Neural cell (in vitro differentiated cells): ENCODE measurements around the gene CACNA1A. TPM values are rescaled to one million over a fixed set of nuclear protein-coding genes. Genes with fewer than 3 reads are reported as not detected.
"Not testable (repeated sequence)": the region's sequence is repeated elsewhere in the genome, so short reads cannot be mapped to it uniquely, and the experiment has no call there.

Experiments
- H2AFZ ChIP-seq: fragments of 200-600, 300-800 bp; sonication (generic), shearing (Covaris generic); 2 replicates; pipeline ENCODE4 v1.6.0; 2014; ENCODE audit warnings: low read depth, mild to moderate bottlenecking, antibody characterized with exemption, low read length, moderate library complexity
- H3F3A ChIP-seq: fragments of 200-600 bp; shearing (Covaris generic); 2 replicates; pipeline ENCODE4 v1.6.1; 2016; ENCODE audit warnings: mild to moderate bottlenecking, moderate library complexity, mixed read lengths, antibody characterized with exemption, low read length; ENCODE audit not compliant: insufficient read depth, poor library complexity, severe bottlenecking
- H3K27ac ChIP-seq: fragments of 200-600, 300-800 bp; sonication (generic), shearing (Covaris generic); 2 replicates; pipeline ENCODE4 v1.5.1; 2014; ENCODE audit warnings: mild to moderate bottlenecking, low read length, moderate library complexity
- H3K27me3 ChIP-seq: fragments of 300-800, 200-600 bp; sonication (generic), shearing (Covaris generic); 2 replicates; pipeline ENCODE4 v1.6.0; 2014; ENCODE audit warnings: mild to moderate bottlenecking, low read depth, low read length, moderate library complexity; ENCODE audit not compliant: insufficient read depth
- H3K36me3 ChIP-seq: fragments of 300-800, 200-600 bp; sonication (generic), shearing (Covaris generic); 2 replicates; pipeline ENCODE4 v1.5.1; 2014; ENCODE audit warnings: mild to moderate bottlenecking, antibody characterized with exemption, low read length, moderate library complexity; ENCODE audit not compliant: insufficient read depth
- H3K4me2 ChIP-seq: fragments of 300-800, 200-600 bp; sonication (generic), shearing (Covaris generic); 2 replicates; pipeline ENCODE4 v1.6.0; 2014; ENCODE audit warnings: mild to moderate bottlenecking, low read length
- H3K4me3 ChIP-seq: fragments of 300-800, 200-600 bp; sonication (generic), shearing (Covaris generic); 2 replicates; pipeline ENCODE4 v1.5.1; 2014; ENCODE audit warnings: mild to moderate bottlenecking, low read length, moderate library complexity
- H3K79me2 ChIP-seq: fragments of 200-600 bp; shearing (Covaris generic); replicated peaks from 2 replicates; pipeline ENCODE4 v1.6.0; 2014; ENCODE audit warnings: mild to moderate bottlenecking, low read length, moderate library complexity; ENCODE audit not compliant: insufficient read depth
- H3K9ac ChIP-seq: fragments of 300-800, 200-600 bp; sonication (generic), shearing (Covaris generic); 2 replicates; pipeline ENCODE4 v1.6.1; 2016; ENCODE audit warnings: mild to moderate bottlenecking, low read length, mixed read lengths
- H3K9me2 ChIP-seq: fragments of 200-600 bp; shearing (Covaris generic); 2 replicates; pipeline ENCODE4 v1.6.1; 2016; ENCODE audit warnings: mild to moderate bottlenecking, low read length, mixed read lengths; ENCODE audit not compliant: insufficient read depth
- H3K9me3 ChIP-seq: fragments of 200-600, 300-800 bp; sonication (generic), shearing (Covaris generic); 2 replicates; pipeline ENCODE4 v1.6.1; 2016; ENCODE audit warnings: mild to moderate bottlenecking, mixed run types, low read length, moderate library complexity, mixed read lengths
- H4K20me1 ChIP-seq: fragments of 200-600 bp; shearing (Covaris generic); 2 replicates; pipeline ENCODE4 v1.6.1; 2016; ENCODE audit warnings: mild to moderate bottlenecking, mixed run types; ENCODE audit not compliant: insufficient read depth
- EP300 ChIP-seq: fragments of 450-650 bp; conservative IDR thresholded peaks from 2 replicates; pipeline ENCODE4 v1.6.1; 2014; ENCODE audit warnings: antibody characterized with exemption, mild to moderate bottlenecking, moderate library complexity; ENCODE audit not compliant: poor library complexity, severe bottlenecking
- EZH2 ChIP-seq: fragments of 200-600, 300-800 bp; shearing (Covaris generic), sonication (generic); IDR thresholded peaks from 2 replicates; pipeline ENCODE4 v1.6.1; 2014; ENCODE audit warnings: antibody characterized with exemption, low read length, borderline replicate concordance, mild to moderate bottlenecking; ENCODE audit not compliant: insufficient read depth, poor library complexity, severe bottlenecking
- MXI1 ChIP-seq: fragments of 450-650 bp; conservative IDR thresholded peaks from 2 replicates; pipeline ENCODE4 v1.6.1; 2014; ENCODE audit warnings: antibody characterized with exemption, mild to moderate bottlenecking; ENCODE audit not compliant: poor library complexity, severe bottlenecking
- POLR2AphosphoS5 ChIP-seq: IDR thresholded peaks from 2 replicates; pipeline ENCODE4 v1.6.1; 2012
- RAD21 ChIP-seq: fragments of 450-650 bp; conservative IDR thresholded peaks from 2 replicates; pipeline ENCODE4 v1.6.1; 2014; ENCODE audit warnings: antibody characterized with exemption, mild to moderate bottlenecking, moderate library complexity
- SMC3 ChIP-seq: fragments of 450-650 bp; conservative IDR thresholded peaks from 2 replicates; pipeline ENCODE4 v1.6.1; 2014; ENCODE audit warnings: antibody characterized with exemption, mild to moderate bottlenecking, moderate library complexity; ENCODE audit not compliant: poor library complexity
- TAF1 ChIP-seq: IDR thresholded peaks from 2 replicates; pipeline ENCODE4 v1.6.1; 2012; ENCODE audit warnings: low read depth
- polyA plus RNA-seq: library from polyadenylated mRNA; depleted of rRNA; stranded (reverse); fragments of >200 nt; gene quantifications from 2 replicates; pipeline ENCODE4 v1.2.3, GENCODE V29; 2014
- TF ChIP-seq, protein P1 (sequence below): IDR thresholded peaks from 2 replicates; pipeline ENCODE4 v1.6.1; 2012; ENCODE audit warnings: borderline replicate concordance
- TF ChIP-seq, protein P2 (sequence below): fragments of 450-650 bp; IDR thresholded peaks from 2 replicates; pipeline ENCODE4 v1.5.1; 2014; ENCODE audit warnings: antibody characterized with exemption, mild to moderate bottlenecking, moderate library complexity; ENCODE audit not compliant: poor library complexity, severe bottlenecking

The CACNA1A gene
- polyA plus RNA-seq, 1 donor from 2014 or later: 6.9 TPM

DNA sequence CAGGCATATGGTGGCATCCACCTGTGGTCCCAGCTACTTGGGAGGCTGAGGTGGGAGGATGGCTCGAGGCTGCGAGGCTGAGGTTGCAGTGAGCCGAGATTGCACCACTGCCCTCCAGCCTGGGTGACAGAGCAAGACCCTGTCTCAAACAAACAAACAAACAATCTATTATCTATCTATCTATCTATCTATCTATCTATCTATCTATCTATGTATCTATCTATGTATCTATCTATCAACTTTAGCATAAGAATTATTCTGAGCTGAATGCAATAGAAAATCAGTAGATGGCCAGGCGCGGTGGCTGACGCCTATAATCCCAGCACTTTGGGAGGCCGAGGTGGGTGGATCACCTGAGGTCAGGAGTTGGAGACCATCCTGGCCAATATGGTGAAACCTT, 304.2 kb downstream of the CACNA1A start:
- not testable (repeated sequence) for H3F3A ChIP-seq, H3K4me3 ChIP-seq, H3K79me2 ChIP-seq, H3K9me3 ChIP-seq, H3K9ac ChIP-seq, H3K4me2 ChIP-seq, H3K9me2 ChIP-seq, H3K27me3 ChIP-seq, H4K20me1 ChIP-seq, H3K36me3 ChIP-seq, H2AFZ ChIP-seq, H3K27ac ChIP-seq

- H3K79me2 ChIP-seq: no peaks in the 10 kb centered on the region
- no peaks in the 10 kb centered on the region for H3K36me3 ChIP-seq
- H3K9ac ChIP-seq: no peak overlapping the region
- H3K9me2 ChIP-seq: no peaks in the 10 kb centered on the region
- no peak overlapping the region for H2AFZ ChIP-seq
- H3K27me3 ChIP-seq: no peaks in the 10 kb centered on the region
- H3K27ac ChIP-seq: no peak overlapping the region
- TF ChIP-seq EZH2 (no peak), TAF1 (no peak), POLR2AphosphoS5 (no peak), SMC3 (no peak), RAD21 (no peak), MXI1 (no peak), EP300 (no peak)
- TF ChIP-seq, protein P1, sequence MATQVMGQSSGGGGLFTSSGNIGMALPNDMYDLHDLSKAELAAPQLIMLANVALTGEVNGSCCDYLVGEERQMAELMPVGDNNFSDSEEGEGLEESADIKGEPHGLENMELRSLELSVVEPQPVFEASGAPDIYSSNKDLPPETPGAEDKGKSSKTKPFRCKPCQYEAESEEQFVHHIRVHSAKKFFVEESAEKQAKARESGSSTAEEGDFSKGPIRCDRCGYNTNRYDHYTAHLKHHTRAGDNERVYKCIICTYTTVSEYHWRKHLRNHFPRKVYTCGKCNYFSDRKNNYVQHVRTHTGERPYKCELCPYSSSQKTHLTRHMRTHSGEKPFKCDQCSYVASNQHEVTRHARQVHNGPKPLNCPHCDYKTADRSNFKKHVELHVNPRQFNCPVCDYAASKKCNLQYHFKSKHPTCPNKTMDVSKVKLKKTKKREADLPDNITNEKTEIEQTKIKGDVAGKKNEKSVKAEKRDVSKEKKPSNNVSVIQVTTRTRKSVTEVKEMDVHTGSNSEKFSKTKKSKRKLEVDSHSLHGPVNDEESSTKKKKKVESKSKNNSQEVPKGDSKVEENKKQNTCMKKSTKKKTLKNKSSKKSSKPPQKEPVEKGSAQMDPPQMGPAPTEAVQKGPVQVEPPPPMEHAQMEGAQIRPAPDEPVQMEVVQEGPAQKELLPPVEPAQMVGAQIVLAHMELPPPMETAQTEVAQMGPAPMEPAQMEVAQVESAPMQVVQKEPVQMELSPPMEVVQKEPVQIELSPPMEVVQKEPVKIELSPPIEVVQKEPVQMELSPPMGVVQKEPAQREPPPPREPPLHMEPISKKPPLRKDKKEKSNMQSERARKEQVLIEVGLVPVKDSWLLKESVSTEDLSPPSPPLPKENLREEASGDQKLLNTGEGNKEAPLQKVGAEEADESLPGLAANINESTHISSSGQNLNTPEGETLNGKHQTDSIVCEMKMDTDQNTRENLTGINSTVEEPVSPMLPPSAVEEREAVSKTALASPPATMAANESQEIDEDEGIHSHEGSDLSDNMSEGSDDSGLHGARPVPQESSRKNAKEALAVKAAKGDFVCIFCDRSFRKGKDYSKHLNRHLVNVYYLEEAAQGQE: no peak
- TF ChIP-seq, protein P2, sequence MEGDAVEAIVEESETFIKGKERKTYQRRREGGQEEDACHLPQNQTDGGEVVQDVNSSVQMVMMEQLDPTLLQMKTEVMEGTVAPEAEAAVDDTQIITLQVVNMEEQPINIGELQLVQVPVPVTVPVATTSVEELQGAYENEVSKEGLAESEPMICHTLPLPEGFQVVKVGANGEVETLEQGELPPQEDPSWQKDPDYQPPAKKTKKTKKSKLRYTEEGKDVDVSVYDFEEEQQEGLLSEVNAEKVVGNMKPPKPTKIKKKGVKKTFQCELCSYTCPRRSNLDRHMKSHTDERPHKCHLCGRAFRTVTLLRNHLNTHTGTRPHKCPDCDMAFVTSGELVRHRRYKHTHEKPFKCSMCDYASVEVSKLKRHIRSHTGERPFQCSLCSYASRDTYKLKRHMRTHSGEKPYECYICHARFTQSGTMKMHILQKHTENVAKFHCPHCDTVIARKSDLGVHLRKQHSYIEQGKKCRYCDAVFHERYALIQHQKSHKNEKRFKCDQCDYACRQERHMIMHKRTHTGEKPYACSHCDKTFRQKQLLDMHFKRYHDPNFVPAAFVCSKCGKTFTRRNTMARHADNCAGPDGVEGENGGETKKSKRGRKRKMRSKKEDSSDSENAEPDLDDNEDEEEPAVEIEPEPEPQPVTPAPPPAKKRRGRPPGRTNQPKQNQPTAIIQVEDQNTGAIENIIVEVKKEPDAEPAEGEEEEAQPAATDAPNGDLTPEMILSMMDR: no peak
- no peaks in the 10 kb centered on the region for H4K20me1 ChIP-seq
- H3K9me3 ChIP-seq: no peaks in the 10 kb centered on the region
- H3K4me2 ChIP-seq: no peak overlapping the region
- no peaks in the 10 kb centered on the region for H3F3A ChIP-seq
- H3K4me3 ChIP-seq: no peak overlapping the region
Observed at GRCh38 chr19:13198634-13199033, 307.6 kb downstream of the CACNA1A start.

DNA sequence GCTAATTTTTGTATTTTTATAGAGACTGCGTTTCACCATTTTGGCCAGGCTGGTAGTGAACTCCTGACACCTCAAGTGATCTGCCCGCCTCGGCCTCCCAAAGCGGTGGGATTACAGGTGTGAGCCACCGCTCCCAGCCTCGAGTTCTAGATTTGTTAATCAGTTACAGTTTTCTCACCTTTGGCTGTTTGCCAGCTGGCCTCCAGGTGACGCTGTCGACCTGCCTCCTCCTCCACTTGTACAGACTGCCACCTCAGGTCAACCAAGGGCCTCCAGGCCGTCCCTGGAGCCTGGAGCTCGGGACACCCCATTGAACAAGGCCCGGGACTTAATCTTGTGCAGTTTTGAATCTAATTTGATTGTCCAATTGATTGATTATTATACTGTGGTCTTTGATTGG, 310.6 kb downstream of the CACNA1A start:
- no peaks in the 10 kb centered on the region for H3F3A ChIP-seq
- no peaks in the 10 kb centered on the region for H3K36me3 ChIP-seq
- no peaks in the 10 kb centered on the region for H3K27me3 ChIP-seq
- no peaks in the 10 kb centered on the region for H3K9me2 ChIP-seq
- H3K9me3 ChIP-seq: no peaks in the 10 kb centered on the region
- no peak overlapping the region for H3K27ac ChIP-seq
- no peak overlapping the region for H3K9ac ChIP-seq
- no peaks in the 10 kb centered on the region for H3K79me2 ChIP-seq
- H3K4me3 ChIP-seq: no peak overlapping the region
- no peaks in the 10 kb centered on the region for H4K20me1 ChIP-seq
- no peak overlapping the region for H3K4me2 ChIP-seq
- TF ChIP-seq, protein P2: no peak
- TF ChIP-seq POLR2AphosphoS5 (no peak), RAD21 (no peak), EZH2 (no peak), MXI1 (no peak), EP300 (no peak), TAF1 (no peak), SMC3 (no peak)
- TF ChIP-seq, protein P1: no peak
- H2AFZ ChIP-seq: no peak overlapping the region
